Fibroblast of peridontal ligament (primary cell): ENCODE measurements around the gene GRIN2B.

ENCODE experiments used
- DNase-seq: peaks from one replicate; pipeline ENCODE4 v3.0.0-alpha.2; 2010; ENCODE audit errors: extremely low read depth

The GRIN2B gene

GRCh38 chr12:13956060-13956590 lies 25.3 kb downstream of the GRIN2B start:
- DNase-seq, result no peak

- DNase-seq, result no peak
Measured at GRCh38 chr12:13952096-13952495, 29.3 kb downstream of the GRIN2B start.

- no peak for DNase-seq
Measured at GRCh38 chr12:13950502-13950901, 30.9 kb downstream of the GRIN2B start.

GRCh38 chr12:13948621-13949020 lies 32.8 kb downstream of the GRIN2B start:
- no peak for DNase-seq

GRCh38 chr12:13947276-13947946 lies 34.0 kb downstream of the GRIN2B start:
- no peak for DNase-seq

GRCh38 chr12:13945641-13946040 lies 35.8 kb downstream of the GRIN2B start:
- DNase-seq, result no peak

- no peak for DNase-seq
Measured at GRCh38 chr12:13945236-13945635, 36.2 kb downstream of the GRIN2B start.

- DNase-seq, result no peak
Measured at GRCh38 chr12:13942826-13943225, 38.6 kb downstream of the GRIN2B start.

GRCh38 chr12:13941258-13942249 lies 39.8 kb downstream of the GRIN2B start:
- DNase-seq, result peak; percentile 5

GRCh38 chr12:13940335-13940865 lies 41.0 kb downstream of the GRIN2B start:
- DNase-seq, result no peak

GRCh38 chr12:13937735-13938134 lies 43.7 kb downstream of the GRIN2B start:
- DNase-seq, result no peak

GRCh38 chr12:13935169-13935568 lies 46.2 kb downstream of the GRIN2B start:
- DNase-seq, result no peak
